Progenitor cell of endocrine pancreas (in vitro differentiated cells): ENCODE results near the gene RNF168. TPM values are rescaled to one million over a fixed set of nuclear protein-coding genes. Genes with fewer than 3 reads are reported as not detected.

Experiments
- DNase-seq: peaks from one replicate; pipeline ENCODE4 v3.0.0; 2021; ENCODE audit warnings: low spot score; ENCODE audit not compliant: unreplicated experiment
- H3K27ac Mint-ChIP-seq: 2 replicates; pipeline ENCODE4 v1.8.0; 2021; ENCODE audit warnings: mild to moderate bottlenecking, moderate library complexity, mixed read lengths
- H3K27me3 Mint-ChIP-seq: 2 replicates; pipeline ENCODE4 v1.8.0; 2021; ENCODE audit warnings: mixed read lengths
- H3K36me3 Mint-ChIP-seq: 2 replicates; pipeline ENCODE4 v1.8.0; 2022; ENCODE audit warnings: mixed read lengths; ENCODE audit not compliant: insufficient read depth
- H3K4me1 Mint-ChIP-seq: 2 replicates; pipeline ENCODE4 v1.8.0; 2021; ENCODE audit warnings: low read depth, mixed read lengths
- H3K4me3 Mint-ChIP-seq: 2 replicates; pipeline ENCODE4 v1.8.0; 2021; ENCODE audit warnings: low read depth, mild to moderate bottlenecking, moderate library complexity, mixed read lengths
- H3K9me3 Mint-ChIP-seq: 2 replicates; pipeline ENCODE4 v1.8.0; 2021; ENCODE audit warnings: low read depth, mixed read lengths
- total RNA-seq: library from RNA; stranded (reverse); gene quantifications from 2 replicates; pipeline ENCODE4 v1.2.1, GENCODE V29; 2021
- TF ChIP-seq, protein P1 (sequence below): fragments of 200-600 bp; sonication (generic); IDR thresholded peaks from one replicate; pipeline ENCODE4 v1.5.0; 2021; ENCODE audit warnings: antibody characterized with exemption, mild to moderate bottlenecking; ENCODE audit not compliant: unreplicated experiment

The RNF168 gene
- total RNA-seq, 1 donor from 2014 or later: 26.4 TPM

DNA sequence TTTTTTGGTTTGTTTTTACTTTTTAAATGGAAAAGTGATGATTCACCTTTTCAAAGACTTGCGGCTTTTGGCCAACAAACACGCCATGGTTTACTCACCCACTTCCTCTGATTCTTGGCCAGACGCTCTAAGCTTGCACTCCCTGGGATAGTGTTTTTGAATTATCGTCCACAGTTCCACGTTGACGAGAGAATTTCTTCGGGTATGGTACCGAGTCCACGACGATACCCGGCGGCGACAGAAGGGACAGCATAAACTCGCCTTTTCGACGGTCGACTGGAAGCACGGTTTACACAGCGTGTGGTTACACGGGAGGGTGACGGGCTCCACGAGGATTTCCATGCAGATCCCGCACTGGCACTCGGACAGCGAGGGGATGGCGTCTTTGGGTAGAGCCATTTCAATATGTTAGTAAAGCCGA, 783 bp downstream of the RNF168 start:
- DNase-seq: no peak
- H3K4me3 Mint-ChIP-seq: peak overlapping the region; percentile 96
- H3K4me1 Mint-ChIP-seq: peaks cover 16% of the 10 kb centered on the region
- TF ChIP-seq, protein P1, sequence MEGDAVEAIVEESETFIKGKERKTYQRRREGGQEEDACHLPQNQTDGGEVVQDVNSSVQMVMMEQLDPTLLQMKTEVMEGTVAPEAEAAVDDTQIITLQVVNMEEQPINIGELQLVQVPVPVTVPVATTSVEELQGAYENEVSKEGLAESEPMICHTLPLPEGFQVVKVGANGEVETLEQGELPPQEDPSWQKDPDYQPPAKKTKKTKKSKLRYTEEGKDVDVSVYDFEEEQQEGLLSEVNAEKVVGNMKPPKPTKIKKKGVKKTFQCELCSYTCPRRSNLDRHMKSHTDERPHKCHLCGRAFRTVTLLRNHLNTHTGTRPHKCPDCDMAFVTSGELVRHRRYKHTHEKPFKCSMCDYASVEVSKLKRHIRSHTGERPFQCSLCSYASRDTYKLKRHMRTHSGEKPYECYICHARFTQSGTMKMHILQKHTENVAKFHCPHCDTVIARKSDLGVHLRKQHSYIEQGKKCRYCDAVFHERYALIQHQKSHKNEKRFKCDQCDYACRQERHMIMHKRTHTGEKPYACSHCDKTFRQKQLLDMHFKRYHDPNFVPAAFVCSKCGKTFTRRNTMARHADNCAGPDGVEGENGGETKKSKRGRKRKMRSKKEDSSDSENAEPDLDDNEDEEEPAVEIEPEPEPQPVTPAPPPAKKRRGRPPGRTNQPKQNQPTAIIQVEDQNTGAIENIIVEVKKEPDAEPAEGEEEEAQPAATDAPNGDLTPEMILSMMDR: no peak
- H3K27me3 Mint-ChIP-seq: no peaks in the 10 kb centered on the region
- H3K36me3 Mint-ChIP-seq: peaks cover 4% of the 10 kb centered on the region
- peaks cover 8% of the 10 kb centered on the region for H3K9me3 Mint-ChIP-seq
- peak overlapping the region; percentile 96 for H3K27ac Mint-ChIP-seq

DNA sequence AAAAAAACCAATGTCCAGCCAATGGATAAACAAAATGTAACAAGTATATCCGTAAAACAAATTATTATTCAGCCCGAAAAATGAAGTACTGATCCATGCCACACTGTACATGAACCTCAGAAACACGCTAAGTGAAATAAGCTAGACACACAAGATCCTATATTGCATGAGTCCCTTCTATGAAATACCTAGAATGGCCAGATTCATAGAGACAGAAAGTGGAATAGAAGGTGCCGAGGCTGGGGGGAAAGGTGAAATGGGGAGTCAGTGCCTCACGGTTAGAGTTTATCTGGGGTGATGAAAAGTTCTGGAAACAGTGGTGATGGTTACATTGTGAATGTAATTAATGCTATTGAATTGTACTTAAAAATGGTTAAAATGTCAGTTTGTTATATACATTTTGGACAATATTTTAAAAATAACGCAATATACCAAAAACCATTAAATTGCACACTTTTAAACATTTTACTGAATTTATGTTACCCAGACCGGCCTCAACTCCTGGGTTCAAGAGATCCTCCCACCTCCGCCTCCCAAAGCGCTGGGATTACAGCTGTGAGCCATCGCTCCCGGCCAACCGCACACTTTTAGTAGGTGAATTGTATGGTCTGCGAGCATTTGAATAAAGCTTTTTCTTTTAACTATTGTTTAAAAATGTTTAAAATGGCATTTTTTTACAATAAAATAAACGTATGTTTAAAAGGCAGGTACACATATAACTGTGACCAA, 2.1 kb downstream of the RNF168 start:
- H3K4me1 Mint-ChIP-seq: peaks cover 16% of the 10 kb centered on the region
- no peak for DNase-seq
- peak overlapping the region; percentile 96 for H3K4me3 Mint-ChIP-seq
- no peaks in the 10 kb centered on the region for H3K27me3 Mint-ChIP-seq
- peaks cover 4% of the 10 kb centered on the region for H3K36me3 Mint-ChIP-seq
- peaks cover 3% of the 10 kb centered on the region for H3K9me3 Mint-ChIP-seq
- TF ChIP-seq, protein P1: no peak
- peak overlapping the region; percentile 42 for H3K27ac Mint-ChIP-seq

DNA sequence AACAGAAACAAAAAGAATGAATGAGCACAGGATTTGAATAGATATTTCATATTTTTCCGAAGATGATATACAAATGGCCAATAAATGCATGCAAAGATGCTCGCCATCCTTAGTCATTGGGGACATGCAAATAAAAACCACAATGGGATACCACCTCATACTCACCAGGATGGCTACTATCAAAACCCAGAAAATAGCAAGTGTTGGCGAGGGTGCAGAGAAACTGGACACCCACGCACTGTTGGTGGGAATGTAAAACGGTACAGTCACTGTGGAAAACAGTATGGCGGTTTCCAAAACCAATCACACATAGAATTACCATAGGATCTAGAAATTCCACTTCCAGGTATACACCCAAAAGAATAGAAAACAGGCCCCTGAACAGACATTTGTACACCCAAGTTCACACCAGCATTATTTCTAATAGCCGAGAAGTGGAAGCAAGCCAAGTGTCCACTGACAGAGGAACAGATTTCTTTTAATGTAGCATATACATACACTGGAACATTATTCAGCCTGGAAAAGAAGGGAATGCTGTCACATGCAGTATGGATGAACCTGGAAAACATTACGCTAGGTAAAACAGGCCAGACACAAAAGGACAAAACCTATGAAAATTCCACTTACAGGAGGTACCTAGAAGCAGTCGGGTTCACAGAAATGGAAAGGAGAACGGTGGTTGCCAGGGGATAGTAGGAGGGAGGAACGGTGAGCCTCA, 3.6 kb downstream of the RNF168 start:
- peak overlapping the region; percentile 96 for H3K4me3 Mint-ChIP-seq

DNA sequence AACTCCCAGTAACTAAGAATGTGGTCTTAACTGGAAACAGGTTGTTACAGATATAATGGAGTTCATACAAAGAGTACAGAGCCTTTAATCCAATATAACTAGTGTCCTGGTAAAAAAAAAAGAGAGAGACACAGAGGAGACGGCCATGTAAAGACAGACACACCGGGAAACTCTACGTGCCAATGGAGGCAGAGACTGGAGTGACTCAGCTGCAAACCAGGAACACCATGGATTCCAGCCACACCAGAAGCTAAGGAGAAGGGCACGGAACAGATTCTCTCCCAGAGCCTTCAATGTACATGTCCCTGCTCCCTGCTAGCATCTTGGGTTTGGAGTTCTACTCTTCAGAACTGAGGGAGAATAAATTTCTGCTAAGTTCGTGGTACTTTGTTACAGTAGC, 4.5 kb downstream of the RNF168 start:
- H3K27me3 Mint-ChIP-seq: no peaks in the 10 kb centered on the region

More for the DNA sequence above, 3.6 kb downstream of the RNF168 start:
- no peak overlapping the region for H3K27ac Mint-ChIP-seq
- peaks cover 16% of the 10 kb centered on the region for H3K4me1 Mint-ChIP-seq
- TF ChIP-seq, protein P1: no peak
- no peak for DNase-seq
- no peaks in the 10 kb centered on the region for H3K27me3 Mint-ChIP-seq
- H3K9me3 Mint-ChIP-seq: no peaks in the 10 kb centered on the region
- peaks cover 4% of the 10 kb centered on the region for H3K36me3 Mint-ChIP-seq

DNA sequence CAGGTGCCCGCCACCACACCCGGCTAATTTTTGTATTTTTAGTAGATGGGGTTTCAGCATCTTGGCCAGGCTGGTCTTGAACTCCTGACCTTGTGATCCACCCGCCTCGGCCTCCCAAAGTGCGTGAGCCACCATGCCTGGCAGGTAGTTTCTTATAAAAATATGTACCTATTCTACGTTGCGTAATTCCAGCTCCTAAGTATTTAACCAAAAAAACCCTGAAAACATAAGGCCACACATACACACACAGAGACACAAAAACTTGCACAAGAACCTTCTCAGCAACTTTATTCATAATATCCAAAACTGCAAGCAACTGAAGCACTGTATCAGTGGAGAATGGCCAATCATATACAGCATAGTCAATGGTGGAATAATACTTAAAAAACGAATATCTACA, 5.3 kb downstream of the RNF168 start:
- DNase-seq: no peak
- H3K36me3 Mint-ChIP-seq: peaks cover 4% of the 10 kb centered on the region
- TF ChIP-seq, protein P1: no peak
- H3K27me3 Mint-ChIP-seq: no peaks in the 10 kb centered on the region
- peaks cover 16% of the 10 kb centered on the region for H3K4me1 Mint-ChIP-seq
- no peak overlapping the region for H3K27ac Mint-ChIP-seq
- no peaks in the 10 kb centered on the region for H3K9me3 Mint-ChIP-seq
- H3K4me3 Mint-ChIP-seq: no peak overlapping the region

More for the DNA sequence above, 4.5 kb downstream of the RNF168 start:
- H3K4me1 Mint-ChIP-seq: peaks cover 16% of the 10 kb centered on the region
- no peaks in the 10 kb centered on the region for H3K9me3 Mint-ChIP-seq
- H3K27ac Mint-ChIP-seq: peak overlapping the region; percentile 54
- DNase-seq: no peak
- TF ChIP-seq, protein P1: no peak
- peak overlapping the region; percentile 2 for H3K4me3 Mint-ChIP-seq
- H3K36me3 Mint-ChIP-seq: peaks cover 4% of the 10 kb centered on the region
